Astrocyte (in vitro differentiated cells and primary cell): ENCODE data around the gene VPS13D. TPM values are rescaled to one million over a fixed set of nuclear protein-coding genes. Genes with fewer than 3 reads are reported as not detected.

Experiments
- DNase-seq: peaks from one replicate; pipeline ENCODE4 v3.0.0-alpha.2; 2010; ENCODE audit warnings: low read depth
- FAIRE-seq: peaks from 2 replicates; lab custom pipeline; 2011; peaks lifted over from hg19 to GRCh38; lab: Jason Lieb, UNC
- H2AFZ ChIP-seq: 2 replicates; pipeline ENCODE4 v1.6.0; 2012; ENCODE audit warnings: low read depth, low read length, inconsistent platforms
- H3K27ac ChIP-seq: 2 replicates; pipeline ENCODE4 v1.5.1; 2011; ENCODE audit warnings: low read depth, low read length, inconsistent platforms
- H3K27me3 ChIP-seq: 2 replicates; pipeline ENCODE4 v1.6.0; 2011; ENCODE audit warnings: low read length, inconsistent platforms; ENCODE audit not compliant: insufficient read depth
- H3K36me3 ChIP-seq: 2 replicates; pipeline ENCODE4 v1.5.1; 2011; ENCODE audit warnings: low read length, inconsistent platforms; ENCODE audit not compliant: insufficient read depth
- H3K4me1 ChIP-seq: 2 replicates; pipeline ENCODE4 v1.5.1; 2011; ENCODE audit warnings: low read length, inconsistent platforms; ENCODE audit not compliant: insufficient read depth
- H3K4me2 ChIP-seq: 2 replicates; pipeline ENCODE4 v1.6.0; 2012; ENCODE audit warnings: low read length, inconsistent platforms
- H3K4me3 ChIP-seq: 2 replicates; pipeline ENCODE4 v1.5.1; 2011; ENCODE audit warnings: low read depth, mild to moderate bottlenecking, low read length, inconsistent platforms; ENCODE audit not compliant: insufficient read depth
- H3K79me2 ChIP-seq: 2 replicates; pipeline ENCODE4 v1.6.0; 2012; ENCODE audit warnings: mild to moderate bottlenecking, low read length, inconsistent platforms; ENCODE audit not compliant: insufficient read depth
- H3K9ac ChIP-seq: 2 replicates; pipeline ENCODE4 v1.6.0; 2012; ENCODE audit warnings: mild to moderate bottlenecking, low read length, inconsistent platforms
- H3K9me3 ChIP-seq: 2 replicates; pipeline ENCODE4 v1.5.1; 2012; ENCODE audit warnings: low read depth, mild to moderate bottlenecking, low read length, inconsistent platforms; ENCODE audit not compliant: insufficient read depth
- H4K20me1 ChIP-seq: 2 replicates; pipeline ENCODE4 v1.6.0; 2012; ENCODE audit warnings: low read length, inconsistent platforms; ENCODE audit not compliant: insufficient read depth
- H3K27ac Mint-ChIP-seq: one replicate; pipeline ENCODE4 v1.8.0; 2021; ENCODE audit warnings: mild to moderate bottlenecking, mixed read lengths; ENCODE audit not compliant: unreplicated experiment
- H3K27me3 Mint-ChIP-seq: one replicate; pipeline ENCODE4 v1.8.0; 2021; ENCODE audit warnings: low read depth, mixed read lengths; ENCODE audit not compliant: unreplicated experiment
- H3K36me3 Mint-ChIP-seq: one replicate; pipeline ENCODE4 v1.8.0; 2021; ENCODE audit warnings: low read depth, mixed read lengths; ENCODE audit not compliant: unreplicated experiment
- H3K4me1 Mint-ChIP-seq: one replicate; pipeline ENCODE4 v1.8.0; 2021; ENCODE audit warnings: low read depth, mixed read lengths; ENCODE audit not compliant: unreplicated experiment
- H3K4me3 Mint-ChIP-seq: one replicate; pipeline ENCODE4 v1.8.0; 2021; ENCODE audit warnings: mild to moderate bottlenecking, moderate library complexity, mixed read lengths; ENCODE audit not compliant: unreplicated experiment
- H3K9me3 Mint-ChIP-seq: one replicate; pipeline ENCODE4 v1.8.0; 2021; ENCODE audit warnings: mild to moderate bottlenecking, mixed read lengths; ENCODE audit not compliant: unreplicated experiment
- CTCF ChIP-seq: IDR thresholded peaks from 2 replicates; pipeline ENCODE4 v1.5.1; 2011; ENCODE audit warnings: low read depth, mild to moderate bottlenecking, inconsistent platforms, low read length, moderate library complexity; ENCODE audit not compliant: insufficient read depth
- EZH2 ChIP-seq: IDR thresholded peaks from 2 replicates; pipeline ENCODE4 v1.6.1; 2012; ENCODE audit warnings: mild to moderate bottlenecking, low read length, inconsistent platforms; ENCODE audit not compliant: insufficient read depth
- total RNA-seq: library from RNA; stranded (reverse); gene quantifications from 2 replicates; pipeline ENCODE4 v1.2.1, GENCODE V29; 2021

The VPS13D gene
- total RNA-seq, 1 donor from 2014 or later = 25.9 TPM

GRCh38 chr1:12196641-12197482, 33.0 kb upstream of the VPS13D start:
- Mint-ChIP-seq H3K27me3 (peaks cover 43% of the 10 kb centered on the region), H3K27ac (no peak overlapping the region), H3K4me1 (no peaks in the 10 kb centered on the region), H3K36me3 (no peaks in the 10 kb centered on the region), H3K9me3 (peaks cover 3% of the 10 kb centered on the region), H3K4me3 (no peak overlapping the region)
- Histone ChIP-seq H3K4me1 (no peaks in the 10 kb centered on the region), H3K27ac (no peak overlapping the region), H4K20me1 (no peaks in the 10 kb centered on the region), H3K4me3 (no peak overlapping the region), H3K9me3 (no peaks in the 10 kb centered on the region), H3K79me2 (no peaks in the 10 kb centered on the region), H3K9ac (no peak overlapping the region), H3K27me3 (peaks cover 3% of the 10 kb centered on the region), H3K36me3 (no peaks in the 10 kb centered on the region), H2AFZ (no peak overlapping the region), H3K4me2 (no peak overlapping the region)
- DNase-seq (no peak), FAIRE-seq (no peak)
- TF ChIP-seq EZH2 (no peak), CTCF (no peak)

DNA sequence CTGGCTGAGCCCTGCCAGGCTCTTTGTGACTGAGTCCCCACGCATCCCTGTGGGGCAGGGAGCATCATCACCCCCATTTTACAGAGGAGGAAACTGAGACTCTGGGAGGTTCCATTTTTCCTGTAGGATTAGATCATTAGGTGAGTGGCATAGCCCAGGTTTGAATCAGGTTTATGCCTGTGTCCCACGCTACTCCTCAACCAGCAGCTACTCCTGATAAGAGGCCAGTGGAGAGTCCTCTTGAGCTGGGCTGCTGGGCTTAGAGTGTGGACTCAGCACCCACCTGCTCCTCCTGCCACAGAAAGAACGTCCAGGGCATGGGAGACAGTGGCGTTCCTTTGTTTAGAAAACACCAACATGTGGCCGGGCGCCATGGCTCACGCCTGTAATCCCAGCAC, 32.3 kb upstream of the VPS13D start:
- H2AFZ ChIP-seq = no peak overlapping the region
- H3K4me1 Mint-ChIP-seq = no peaks in the 10 kb centered on the region
- no peak for FAIRE-seq

More for the DNA sequence above, 32.3 kb upstream of the VPS13D start:
- TF ChIP-seq CTCF (no peak), EZH2 (no peak)
- H4K20me1 ChIP-seq = no peaks in the 10 kb centered on the region
- H3K27me3 Mint-ChIP-seq = peaks cover 42% of the 10 kb centered on the region
- H3K36me3 ChIP-seq = no peaks in the 10 kb centered on the region
- no peaks in the 10 kb centered on the region for H3K36me3 Mint-ChIP-seq
- H3K27me3 ChIP-seq = peaks cover 3% of the 10 kb centered on the region
- H3K4me3 ChIP-seq = no peak overlapping the region
- H3K27ac ChIP-seq = no peak overlapping the region
- no peak for DNase-seq
- H3K27ac Mint-ChIP-seq = no peak overlapping the region
- H3K4me1 ChIP-seq = no peaks in the 10 kb centered on the region
- no peak overlapping the region for H3K4me2 ChIP-seq
- H3K4me3 Mint-ChIP-seq = no peak overlapping the region
- H3K79me2 ChIP-seq = no peaks in the 10 kb centered on the region
- peaks cover 3% of the 10 kb centered on the region for H3K9me3 Mint-ChIP-seq
- H3K9ac ChIP-seq = no peak overlapping the region
- no peaks in the 10 kb centered on the region for H3K9me3 ChIP-seq
